Liver (tissue), 9 donors: ENCODE measurements around the gene GAS2. TPM values are rescaled to one million over a fixed set of nuclear protein-coding genes. Genes with fewer than 3 reads are reported as not detected.

Source experiments
- DNase-seq: peaks from one replicate; pipeline ENCODE4 v3.0.0-alpha.2; 2017; ENCODE audit warnings: low spot score
- H3K27ac ChIP-seq, 2 donors: one replicate each; pipeline ENCODE4 v1.7.0; 2013; ENCODE audit warnings: inconsistent platforms in 2 of 2, low read length in 2 of 2, control low read depth in 1 of 2, low read depth in 1 of 2, mild to moderate bottlenecking in 1 of 2
- H3K27me3 ChIP-seq, 4 donors: one replicate each; pipeline versions ENCODE4 v1.6.1 to v1.7.0; 2013; ENCODE audit warnings: low read length in 3 of 4, inconsistent platforms in 1 of 4, mild to moderate bottlenecking in 1 of 4, moderate library complexity in 1 of 4; ENCODE audit not compliant: control insufficient read depth in 4 of 4, insufficient read depth in 4 of 4
- H3K36me3 ChIP-seq, 4 donors: one replicate each; pipeline versions ENCODE4 v1.6.1 to v1.7.0; 2013; ENCODE audit warnings: low read length in 3 of 4, mild to moderate bottlenecking in 3 of 4, low read depth in 1 of 4, moderate library complexity in 1 of 4; ENCODE audit not compliant: control insufficient read depth in 4 of 4, insufficient read depth in 3 of 4
- H3K4me1 ChIP-seq, 4 donors: one replicate each; pipeline versions ENCODE4 v1.6.1 to v1.7.0; 2013; ENCODE audit warnings: low read length in 3 of 4, mild to moderate bottlenecking in 3 of 4, moderate library complexity in 1 of 4; ENCODE audit not compliant: control insufficient read depth in 4 of 4, insufficient read depth in 4 of 4
- H3K4me3 ChIP-seq, 3 donors: one replicate each; pipeline versions ENCODE4 v1.6.1 to v1.7.0; 2013; ENCODE audit warnings: low read length in 3 of 3, control low read depth in 1 of 3, low read depth in 1 of 3, mild to moderate bottlenecking in 1 of 3
- H3K9ac ChIP-seq, 2 donors: one replicate each; pipeline ENCODE4 v1.7.0; 2013; ENCODE audit warnings: low read length in 2 of 2, mild to moderate bottlenecking in 2 of 2, moderate library complexity in 2 of 2, control low read depth in 1 of 2, low read depth in 1 of 2
- H3K9me3 ChIP-seq, 4 donors: one replicate each; pipeline versions ENCODE4 v1.6.1 to v1.7.0; 2013; ENCODE audit warnings: low read length in 3 of 4; ENCODE audit not compliant: control insufficient read depth in 4 of 4
- CTCF ChIP-seq: fragments of 150-350 bp; IDR thresholded peaks from 2 replicates; pipeline ENCODE4 v1.5.1; 2017; ENCODE audit warnings: improper control_type of control experiment, low read depth, low read length; ENCODE audit not compliant: missing input control
- FOXA2 ChIP-seq: IDR thresholded peaks from 2 replicates; pipeline ENCODE4 v1.6.1; 2016; ENCODE audit warnings: antibody characterized with exemption
- GABPA ChIP-seq, 2 donors: IDR thresholded peaks in 1 of 2; conservative IDR thresholded peaks in 1 of 2; 2 replicates each; pipeline ENCODE4 v1.6.1; 2016; ENCODE audit warnings: antibody characterized with exemption in 2 of 2, mild to moderate bottlenecking in 1 of 2, moderate library complexity in 1 of 2
- HNF4A ChIP-seq, 2 donors: conservative IDR thresholded peaks; 2 replicates each; pipeline ENCODE4 v1.6.1; 2016; ENCODE audit warnings: antibody characterized with exemption in 2 of 2, mild to moderate bottlenecking in 2 of 2
- HNF4G ChIP-seq: IDR thresholded peaks from 2 replicates; pipeline ENCODE4 v1.6.1; 2016; ENCODE audit warnings: antibody characterized with exemption
- NR2F2 ChIP-seq: IDR thresholded peaks from 2 replicates; pipeline ENCODE4 v1.6.1; 2016; ENCODE audit warnings: antibody characterized with exemption
- RAD21 ChIP-seq, 2 donors: IDR thresholded peaks; 2 replicates each; pipeline ENCODE4 v1.6.1; 2016; ENCODE audit warnings: antibody characterized with exemption in 2 of 2, mild to moderate bottlenecking in 2 of 2
- WGBS: extraction: QIAGEN DNeasy Blood & Tissue Kit; methylation state at CpG from one replicate; pipeline ENCODE4 v1.1.7; 2013; 5-methylcytosine and 5-hydroxymethylcytosine counted together
- polyA plus RNA-seq, 2 donors: library from polyadenylated mRNA; stranded (reverse) in 1 of 2; unstranded in 1 of 2; fragments of 200-250 nt in 1 of 2; fragments of >200 nt in 1 of 2; fragmentation: Nextera tagmentation in 1 of 2; extraction: Ambion mirVana in 1 of 2; gene quantifications; one replicate each; pipeline versions ENCODE4 v1.2.1 to v1.2.3, GENCODE V29; 2013 to 2015
- total RNA-seq, 2 donors: library from RNA; depleted of rRNA; stranded (reverse); fragments of >200 nt; gene quantifications; one replicate each; pipeline ENCODE4 v1.2.3, GENCODE V29; 2014
- TF ChIP-seq, protein P1 (sequence below): IDR thresholded peaks from 2 replicates; pipeline ENCODE4 v1.6.1; 2016; ENCODE audit warnings: antibody characterized with exemption
- TF ChIP-seq, protein P2 (sequence below): IDR thresholded peaks from 2 replicates; pipeline ENCODE4 v1.6.1; 2016; ENCODE audit warnings: antibody characterized with exemption, mild to moderate bottlenecking
- donor health status: healthy.
- donor health status: healthy.
- donor health status: healthy.
- donor health status: healthy.
- donor health status: healthy.

GAS2 gene
- total and polyA plus RNA-seq, 4 donors = 13.4 to 75.6 (median 42.3) TPM

DNA sequence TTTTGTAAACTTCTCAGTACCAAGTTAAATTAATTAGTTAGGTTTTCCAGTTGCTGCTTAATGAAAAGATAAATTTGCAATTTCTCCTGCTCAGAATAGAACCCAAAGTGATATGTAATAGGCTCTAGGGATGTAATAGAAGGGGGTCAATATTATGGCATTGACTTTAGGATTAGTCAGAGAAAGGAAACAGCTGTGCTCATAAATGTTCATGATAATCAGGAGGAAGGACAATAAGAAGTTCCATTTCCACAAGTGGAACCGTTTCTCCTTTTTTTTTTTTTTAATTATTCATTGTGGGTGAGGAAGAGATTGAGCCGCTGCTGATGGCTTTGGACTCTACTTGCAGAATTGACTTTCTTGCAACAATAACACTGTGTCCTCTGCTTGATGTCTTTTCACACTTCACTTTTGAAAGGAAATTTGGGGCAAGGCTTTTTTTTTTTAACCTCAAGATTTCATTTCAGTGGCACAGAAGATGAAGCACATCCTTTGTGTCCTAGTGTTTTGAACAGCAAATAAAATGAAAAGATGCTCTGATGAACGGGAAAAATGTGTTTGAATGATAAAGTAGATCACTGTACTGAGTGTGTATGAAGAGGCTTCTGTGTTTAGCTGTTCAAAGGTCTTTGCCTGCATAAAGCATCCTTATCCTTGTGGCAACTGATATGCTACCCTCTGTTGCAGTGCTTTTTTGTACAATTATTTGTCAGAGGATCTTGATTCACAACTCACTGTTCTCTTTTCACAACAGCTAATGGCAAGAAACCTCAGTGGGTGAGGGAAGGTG is 62.4 kb downstream of the GAS2 start:
- H3K4me1 ChIP-seq = no peaks in the 10 kb centered on the region
- WGBS = 65% methylated on average over 3 of the region's 3 CpGs
- no peak overlapping the region for H3K4me3 ChIP-seq

GRCh38 chr11:22730319-22730718 is 63.9 kb downstream of the GAS2 start:
- WGBS = 0% methylated on average over 1 of the region's 1 CpG
- Histone ChIP-seq H3K27ac (no peak overlapping the region), H3K9me3 (no peaks in the 10 kb centered on the region), H3K4me3 (no peak overlapping the region), H3K27me3 (no peaks in the 10 kb centered on the region), H3K9ac (no peak overlapping the region), H3K36me3 (peaks cover 0 to 5% (median 0%) of the 10 kb centered on the region in 4 donors), H3K4me1 (peaks cover 0 to 7% (median 0%) of the 10 kb centered on the region in 4 donors)
- DNase-seq = no peak
- TF ChIP-seq FOXA2 (peak; percentile 21), CTCF (peak; percentile 26), RAD21 (IDR thresholded peaks at IDR 0.05) (peak; percentile 59 to 60)
- TF ChIP-seq, protein P1, sequence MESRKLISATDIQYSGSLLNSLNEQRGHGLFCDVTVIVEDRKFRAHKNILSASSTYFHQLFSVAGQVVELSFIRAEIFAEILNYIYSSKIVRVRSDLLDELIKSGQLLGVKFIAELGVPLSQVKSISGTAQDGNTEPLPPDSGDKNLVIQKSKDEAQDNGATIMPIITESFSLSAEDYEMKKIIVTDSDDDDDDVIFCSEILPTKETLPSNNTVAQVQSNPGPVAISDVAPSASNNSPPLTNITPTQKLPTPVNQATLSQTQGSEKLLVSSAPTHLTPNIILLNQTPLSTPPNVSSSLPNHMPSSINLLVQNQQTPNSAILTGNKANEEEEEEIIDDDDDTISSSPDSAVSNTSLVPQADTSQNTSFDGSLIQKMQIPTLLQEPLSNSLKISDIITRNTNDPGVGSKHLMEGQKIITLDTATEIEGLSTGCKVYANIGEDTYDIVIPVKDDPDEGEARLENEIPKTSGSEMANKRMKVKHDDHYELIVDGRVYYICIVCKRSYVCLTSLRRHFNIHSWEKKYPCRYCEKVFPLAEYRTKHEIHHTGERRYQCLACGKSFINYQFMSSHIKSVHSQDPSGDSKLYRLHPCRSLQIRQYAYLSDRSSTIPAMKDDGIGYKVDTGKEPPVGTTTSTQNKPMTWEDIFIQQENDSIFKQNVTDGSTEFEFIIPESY = no peak

More for the DNA sequence above, 62.4 kb downstream of the GAS2 start:
- H3K36me3 ChIP-seq = peaks cover 0 to 5% (median 0%) of the 10 kb centered on the region in 4 donors
- no peak overlapping the region for H3K27ac ChIP-seq
- H3K9me3 ChIP-seq = no peaks in the 10 kb centered on the region
- H3K27me3 ChIP-seq = no peaks in the 10 kb centered on the region
- TF ChIP-seq FOXA2 (no peak), CTCF (no peak), GABPA (IDR thresholded peaks at IDR 0.05 in 1 of 2, conservative IDR thresholded peaks at IDR 0.05 in 1 of 2) (no peak), HNF4A (conservative IDR thresholded peaks at IDR 0.05) (no peak), HNF4G (no peak), NR2F2 (no peak)
- TF ChIP-seq, protein P1 = no peak
- TF ChIP-seq, protein P2, sequence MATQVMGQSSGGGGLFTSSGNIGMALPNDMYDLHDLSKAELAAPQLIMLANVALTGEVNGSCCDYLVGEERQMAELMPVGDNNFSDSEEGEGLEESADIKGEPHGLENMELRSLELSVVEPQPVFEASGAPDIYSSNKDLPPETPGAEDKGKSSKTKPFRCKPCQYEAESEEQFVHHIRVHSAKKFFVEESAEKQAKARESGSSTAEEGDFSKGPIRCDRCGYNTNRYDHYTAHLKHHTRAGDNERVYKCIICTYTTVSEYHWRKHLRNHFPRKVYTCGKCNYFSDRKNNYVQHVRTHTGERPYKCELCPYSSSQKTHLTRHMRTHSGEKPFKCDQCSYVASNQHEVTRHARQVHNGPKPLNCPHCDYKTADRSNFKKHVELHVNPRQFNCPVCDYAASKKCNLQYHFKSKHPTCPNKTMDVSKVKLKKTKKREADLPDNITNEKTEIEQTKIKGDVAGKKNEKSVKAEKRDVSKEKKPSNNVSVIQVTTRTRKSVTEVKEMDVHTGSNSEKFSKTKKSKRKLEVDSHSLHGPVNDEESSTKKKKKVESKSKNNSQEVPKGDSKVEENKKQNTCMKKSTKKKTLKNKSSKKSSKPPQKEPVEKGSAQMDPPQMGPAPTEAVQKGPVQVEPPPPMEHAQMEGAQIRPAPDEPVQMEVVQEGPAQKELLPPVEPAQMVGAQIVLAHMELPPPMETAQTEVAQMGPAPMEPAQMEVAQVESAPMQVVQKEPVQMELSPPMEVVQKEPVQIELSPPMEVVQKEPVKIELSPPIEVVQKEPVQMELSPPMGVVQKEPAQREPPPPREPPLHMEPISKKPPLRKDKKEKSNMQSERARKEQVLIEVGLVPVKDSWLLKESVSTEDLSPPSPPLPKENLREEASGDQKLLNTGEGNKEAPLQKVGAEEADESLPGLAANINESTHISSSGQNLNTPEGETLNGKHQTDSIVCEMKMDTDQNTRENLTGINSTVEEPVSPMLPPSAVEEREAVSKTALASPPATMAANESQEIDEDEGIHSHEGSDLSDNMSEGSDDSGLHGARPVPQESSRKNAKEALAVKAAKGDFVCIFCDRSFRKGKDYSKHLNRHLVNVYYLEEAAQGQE = no peak
- DNase-seq = no peak
- H3K9ac ChIP-seq = no peak overlapping the region
